ENCODE results near the gene CACNG8. TPM values are rescaled to one million over a fixed set of nuclear protein-coding genes. Genes with fewer than 3 reads are reported as not detected.

CACNG8 gene
- polyA plus RNA-seq, 1 of the 3 experiments (the other 2 are of a cell fraction) = 1.3 TPM

DNA sequence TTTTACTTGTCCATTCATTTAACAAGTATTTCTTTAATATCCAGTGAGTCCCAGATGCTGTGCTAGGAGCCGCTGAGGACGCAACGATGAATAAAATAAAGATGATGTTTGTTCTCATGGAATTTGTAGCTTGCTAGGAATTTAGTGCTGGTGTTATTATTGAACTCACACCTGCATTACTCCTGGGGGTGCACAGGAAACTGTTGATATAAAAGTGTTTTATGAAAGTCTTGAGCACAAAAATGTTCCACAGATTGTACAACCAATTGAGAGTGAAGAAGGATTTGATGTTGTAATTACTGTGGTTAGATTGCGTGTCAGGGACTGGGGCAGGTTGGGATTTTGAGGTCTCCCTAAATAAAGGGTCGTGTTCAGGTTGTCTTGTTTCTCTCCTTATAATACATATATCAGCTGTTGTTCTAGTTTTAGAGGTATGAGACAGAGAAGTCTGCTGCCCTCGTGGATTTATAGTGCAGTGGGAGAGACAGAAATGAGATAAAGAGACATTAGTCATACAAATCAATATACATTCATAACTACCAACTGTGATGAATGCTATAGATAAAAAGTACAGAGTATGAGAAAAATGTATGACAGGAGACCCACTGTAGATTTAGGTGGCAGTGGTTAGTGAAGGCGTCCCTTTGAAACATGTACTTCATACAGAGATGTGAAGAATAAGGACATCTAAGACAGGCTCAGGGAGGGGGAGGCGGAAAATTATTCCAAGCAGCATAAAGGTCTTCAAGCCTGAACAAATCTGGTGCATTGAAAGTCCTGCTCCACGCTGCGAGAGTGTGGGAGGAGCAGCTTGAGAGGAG is 40.0 kb downstream of the CACNG8 start (continued):
- TF ChIP-seq EZH2phosphoT487 (IDR thresholded peaks at IDR 0.05; ENCODE audit: borderline replicate concordance, low read depth) = no peak
- TF ChIP-seq, protein P1, sequence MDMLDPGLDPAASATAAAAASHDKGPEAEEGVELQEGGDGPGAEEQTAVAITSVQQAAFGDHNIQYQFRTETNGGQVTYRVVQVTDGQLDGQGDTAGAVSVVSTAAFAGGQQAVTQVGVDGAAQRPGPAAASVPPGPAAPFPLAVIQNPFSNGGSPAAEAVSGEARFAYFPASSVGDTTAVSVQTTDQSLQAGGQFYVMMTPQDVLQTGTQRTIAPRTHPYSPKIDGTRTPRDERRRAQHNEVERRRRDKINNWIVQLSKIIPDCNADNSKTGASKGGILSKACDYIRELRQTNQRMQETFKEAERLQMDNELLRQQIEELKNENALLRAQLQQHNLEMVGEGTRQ (IDR thresholded peaks at IDR 0.05; ENCODE audit: borderline replicate concordance, low read depth, low read length) = no peak
- no peak for TF ChIP-seq GATA2 (CRISPR knock-in tag; IDR thresholded peaks at IDR 0.05)
- TF ChIP-seq, protein P2, sequence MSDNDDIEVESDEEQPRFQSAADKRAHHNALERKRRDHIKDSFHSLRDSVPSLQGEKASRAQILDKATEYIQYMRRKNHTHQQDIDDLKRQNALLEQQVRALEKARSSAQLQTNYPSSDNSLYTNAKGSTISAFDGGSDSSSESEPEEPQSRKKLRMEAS (IDR thresholded peaks at IDR 0.05; ENCODE audit: low read depth) = no peak
- no peak for TF ChIP-seq CHD2 (IDR thresholded peaks at IDR 0.05; ENCODE audit: low read length, partially characterized antibody)
- TF ChIP-seq TAF1 (IDR thresholded peaks at IDR 0.05; ENCODE audit: borderline replicate concordance, low read depth, low read length) = no peak

DNA sequence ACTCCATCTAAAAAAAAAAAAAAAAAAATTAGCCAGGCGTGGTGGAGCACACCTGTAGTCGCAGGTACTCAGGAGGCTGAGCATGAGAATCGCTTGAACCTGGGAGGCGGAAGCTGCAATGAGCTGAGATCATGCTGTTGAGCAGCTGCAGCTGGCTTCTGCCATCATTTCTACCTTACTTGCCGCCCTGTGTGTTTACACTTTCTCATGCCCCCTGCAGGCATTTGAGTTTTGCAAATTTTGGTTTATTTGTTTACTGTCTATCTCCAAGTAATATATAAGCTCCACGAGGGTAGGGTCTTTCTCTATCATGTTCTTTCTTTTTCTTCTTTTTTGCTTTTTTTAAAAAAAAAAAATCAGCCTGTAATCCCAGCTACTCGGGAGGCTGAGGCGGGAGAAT is 46.7 kb downstream of the CACNG8 start:
- Histone ChIP-seq H3K36me3 (replicated peaks in 1 of 2; ENCODE audit: control insufficient read depth in 1 of 2, insufficient read depth in 2 of 2, low read length in 1 of 2) (no peaks in the 10 kb centered on the region), H2AFZ (ENCODE audit: low read depth) (no peak overlapping the region), H3K4me2 (no peak overlapping the region), H3K27ac (ENCODE audit: low read depth in 2 of 2, low read length in 1 of 2) (peak overlapping the region in 1 of 2 experiments; percentile 89; a peak in 1 of 4 replicates), H3F3A (replicated peaks; ENCODE audit: insufficient read depth) (peaks cover 27% of the 10 kb centered on the region), H3K4me3 (ENCODE audit: low read depth in 2 of 2, low read length in 1 of 2) (no peak overlapping the region), H3K79me2 (ENCODE audit: insufficient read depth) (no peaks in the 10 kb centered on the region), H3K9ac (no peak overlapping the region), H3K27me3 (ENCODE audit: insufficient read depth) (no peaks in the 10 kb centered on the region), H3K9me2 (no peaks in the 10 kb centered on the region), H4K20me1 (ENCODE audit: insufficient read depth) (no peaks in the 10 kb centered on the region), H3K4me1 (ENCODE audit: control insufficient read depth in 1 of 2, insufficient read depth in 2 of 2, low read depth in 1 of 2, low read length in 1 of 2) (no peaks in the 10 kb centered on the region; a peak in 1 of 4 replicates), H3K9me3 (no peaks in the 10 kb centered on the region)
- POLR2A ChIA-PET = no interaction called here
- CTCF ChIA-PET = interaction anchor here (1.0 kb wide), 2 partner anchors 11 to 20 kb away, joined by 3 read pairs; no protein-coding TSS in a partner anchor
- no peak for TF ChIP-seq FOXJ3 (CRISPR knock-in tag; IDR thresholded peaks at IDR 0.05)
- TF ChIP-seq JUND (IDR thresholded peaks at IDR 0.05) = no peak
- TF ChIP-seq CTCF (IDR thresholded peaks at IDR 0.05) = peak; percentile 12; the same call in 1 of the 2 replicates
- TF ChIP-seq REST (IDR thresholded peaks at IDR 0.05; ENCODE audit: low read depth, low read length) = no peak
- DNase-seq = no peak
- WGBS (ENCODE audit: low lambda C conversion rate) = 67% methylated on average over 8 of the region's 8 CpGs

Data from SK-N-SH (cell line).